ENCODE results near the gene APH1B.

- TF ChIP-seq CTCF (IDR thresholded peaks at IDR 0.05) (no peak), REST (IDR thresholded peaks at IDR 0.05; ENCODE audit: insufficient read depth in 1 of 2, low read depth in 2 of 2, low read length in 1 of 2) (no peak), SIN3A (IDR thresholded peaks at IDR 0.05; ENCODE audit: borderline replicate concordance, insufficient read depth, low read depth, low read length) (no peak), POLR2AphosphoS5 (IDR thresholded peaks at IDR 0.05; ENCODE audit: low read depth, low read length) (no peak; the same call in 1 of the 2 replicates), TCF7L2 (IDR thresholded peaks at IDR 0.05; ENCODE audit: low read depth, low read length) (no peak)
Measured at GRCh38 chr15:63276342-63277037, 915 bp upstream of the APH1B start.

Data from Panc1 (cell line).